Spleen (tissue), 11 donors: ENCODE measurements around the gene ALS2CL. TPM values are rescaled to one million over a fixed set of nuclear protein-coding genes. Genes with fewer than 3 reads are reported as not detected.

Experiments used
- DNase-seq: peaks from one replicate; pipeline ENCODE4 v3.0.0-alpha.2; 2020
- H3K27ac ChIP-seq, 8 donors: fragments of 200-600 bp; sonication (generic) in 7 of 8; 1 replicate in 4 of 8; 2 replicates in 4 of 8; pipeline versions ENCODE4 v1.5.0 to v1.8.0; 2016 to 2021; ENCODE audit warnings: inconsistent platforms in 4 of 8, mild to moderate bottlenecking in 4 of 8, moderate library complexity in 1 of 8
- H3K27me3 ChIP-seq, 7 donors: fragments of 200-600 bp; sonication (generic) in 6 of 7; replicated peaks in 1 of 7; 1 replicate in 4 of 7; 2 replicates in 3 of 7; pipeline versions ENCODE4 v1.5.0 to v1.8.0; 2016 to 2021; ENCODE audit warnings: inconsistent platforms in 3 of 7, mild to moderate bottlenecking in 1 of 7
- H3K36me3 ChIP-seq, 6 donors: fragments of 200-600 bp; sonication (generic) in 5 of 6; 1 replicate in 4 of 6; 2 replicates in 2 of 6; pipeline versions ENCODE4 v1.5.0 to v1.8.0; 2016 to 2021; ENCODE audit warnings: inconsistent platforms in 2 of 6
- H3K4me1 ChIP-seq, 6 donors: fragments of 200-600 bp; sonication (generic) in 5 of 6; 1 replicate in 3 of 6; 2 replicates in 3 of 6; pipeline versions ENCODE4 v1.5.0 to v1.8.0; 2016 to 2021; ENCODE audit warnings: inconsistent platforms in 3 of 6
- H3K4me3 ChIP-seq, 8 donors: fragments of 200-600 bp; sonication (generic) in 7 of 8; 1 replicate in 4 of 8; 2 replicates in 4 of 8; pipeline versions ENCODE4 v1.5.0 to v1.8.0; 2016 to 2021; ENCODE audit warnings: inconsistent platforms in 4 of 8, mild to moderate bottlenecking in 4 of 8, moderate library complexity in 2 of 8
- H3K9me3 ChIP-seq, 8 donors: fragments of 200-600 bp; sonication (generic) in 7 of 8; 1 replicate in 4 of 8; 2 replicates in 4 of 8; pipeline versions ENCODE4 v1.5.0 to v1.8.0; 2016 to 2021; ENCODE audit warnings: inconsistent platforms in 4 of 8
- POLR2A ChIP-seq, 3 donors: fragments of 450-650 bp; IDR thresholded peaks; one replicate each; pipeline ENCODE4 v1.5.1; 2017; ENCODE audit warnings: antibody characterized with exemption in 3 of 3, mild to moderate bottlenecking in 1 of 3
- POLR2AphosphoS5 ChIP-seq, 3 donors: sonication (generic); formaldehyde crosslinking; IDR thresholded peaks; one replicate each; pipeline ENCODE4 v1.5.1; 2017; ENCODE audit warnings: antibody characterized with exemption in 3 of 3
- WGBS, 5 donors: extraction: QIAGEN DNeasy Blood & Tissue Kit in 3 of 5; methylation state at CpG; one replicate each; pipeline versions ENCODE4 v1.1.5 to v1.1.7; 2013 to 2018; 5-methylcytosine and 5-hydroxymethylcytosine counted together
- intact Hi-C: fragments of 100-400 bp; cut with DNase I; formaldehyde crosslinking; loops from one replicate; pipeline ENCODE4 v1.15.0; 2023; ENCODE audit warnings: low total_unique reads
- polyA plus RNA-seq, 3 donors: library from polyadenylated mRNA; stranded (reverse); fragments of 200-250 nt; gene quantifications; one replicate each; pipeline ENCODE4 v1.2.1, GENCODE V29; 2013
- total RNA-seq, 7 donors: library from RNA; depleted of rRNA in 3 of 7; stranded (reverse); fragments of >200 nt in 3 of 7; fragmentation: NEBNext Ultra II Directional in 4 of 7; extraction: Animal tissue kit (Norgen Biotek cat#: 25700) in 4 of 7; gene quantifications; one replicate each; pipeline versions ENCODE4 v1.1.0 to v1.2.1, GENCODE V29; 2016 to 2021
- TF ChIP-seq, protein P1 (sequence below), 11 experiments: fragments of 200-600 bp in 7 of 11; fragments of 450-650 bp in 4 of 11; sonication (generic) in 4 of 11; IDR thresholded peaks in 8 of 11; conservative IDR thresholded peaks in 3 of 11; 1 replicate in 7 of 11; 2 replicates in 4 of 11; pipeline versions ENCODE4 v1.4.0 to v1.8.0; 2016 to 2021; ENCODE audit warnings: antibody characterized with exemption in 11 of 11, inconsistent platforms in 4 of 11, mild to moderate bottlenecking in 1 of 11
- donor health status: healthy with polysubstance abuse.
- donor health status: DM: no; HTN: no; CAD: no; lungs with moderate emphysema.
- donor health status: DM: no; HTN: no; CAD: no.
- donor health status: Bipolar disorder and iron deficiency.
- donor health status: healthy.
- donor health status: DM: no; HTN: no; CAD: no.
- donor health status: DM: yes; HTN: yes; CAD: no.

Gene ALS2CL
- total and polyA plus RNA-seq, 10 donors = 7.9 to 61.2 (median 31.9) TPM

DNA sequence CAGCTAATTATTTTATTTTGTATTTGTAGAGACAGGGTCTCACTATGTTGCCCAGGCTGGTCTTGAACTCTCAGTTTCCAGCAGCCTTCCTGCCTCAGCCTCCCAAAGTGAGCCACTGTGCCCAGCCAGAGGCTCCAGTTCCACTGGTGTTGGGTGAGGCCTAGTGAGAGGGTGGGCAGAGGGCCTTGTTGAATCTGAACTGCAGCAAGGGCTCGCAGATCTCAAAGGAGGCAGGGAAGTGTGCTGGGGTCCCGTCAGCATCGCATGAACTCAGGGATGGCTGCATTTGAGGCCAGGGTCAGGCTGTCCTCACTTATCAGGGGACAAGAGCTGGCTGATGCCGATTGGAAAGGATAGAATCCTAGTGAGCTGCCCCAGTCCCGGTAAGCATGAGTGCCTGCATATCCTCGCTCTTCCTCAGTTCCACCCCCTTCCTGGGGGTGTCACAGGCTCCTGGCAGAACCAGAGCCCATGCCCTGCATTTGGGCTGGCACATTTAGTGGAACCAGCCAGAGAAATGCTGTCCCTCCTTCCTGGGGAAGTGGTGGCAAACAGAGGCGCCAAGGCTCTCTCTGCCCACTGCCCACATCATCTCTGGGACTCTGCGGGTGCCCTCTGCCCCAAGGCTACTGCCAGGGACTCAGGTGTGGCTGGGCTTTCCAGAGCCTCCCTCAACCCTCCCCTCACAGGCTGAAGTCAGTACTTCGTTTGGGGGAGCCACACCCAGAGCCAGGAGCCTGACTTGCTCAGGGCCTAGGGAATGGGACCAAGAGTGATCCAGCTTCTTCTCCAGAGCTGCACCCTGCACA is 24.1 kb downstream of the ALS2CL start:
- H3K36me3 ChIP-seq = peaks cover 0 to 31% (median 8%) of the 10 kb centered on the region in 6 donors
- 62 to 77% (median 72%) methylated on average over 3 to 9 of the region's 9 CpGs for WGBS, 5 donors

DNA sequence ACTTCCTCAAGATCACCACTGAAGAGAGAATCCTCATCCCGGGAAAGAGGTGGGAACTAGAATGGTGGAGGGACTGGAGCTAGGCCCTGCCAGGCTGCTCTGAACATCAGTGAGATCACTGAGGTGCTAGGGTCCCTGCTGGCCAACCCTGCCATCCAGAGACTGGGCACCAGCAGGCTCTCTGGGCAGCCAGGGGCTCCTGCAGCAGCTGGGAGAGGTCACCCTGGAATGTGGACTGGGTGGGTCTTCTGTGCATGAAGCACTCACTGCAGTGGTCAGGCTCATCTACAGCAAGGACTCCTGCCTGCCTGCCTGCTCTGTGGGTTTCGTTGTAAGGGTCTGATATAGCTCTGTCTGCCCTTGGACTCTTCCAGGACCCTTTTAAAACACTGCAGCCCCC is 24.9 kb downstream of the ALS2CL start:
- no peaks in the 10 kb centered on the region for H3K9me3 ChIP-seq
- no peaks in the 10 kb centered on the region for H3K27me3 ChIP-seq
- H3K36me3 ChIP-seq = peaks cover 0 to 23% (median 5%) of the 10 kb centered on the region in 6 donors
- H3K27ac ChIP-seq = no peak overlapping the region
- intact Hi-C loops = no loop called here
- H3K4me1 ChIP-seq = peaks cover 0 to 11% (median 5%) of the 10 kb centered on the region in 6 donors
- TF ChIP-seq POLR2A (IDR thresholded peaks at IDR 0.05) (no peak), POLR2AphosphoS5 (IDR thresholded peaks at IDR 0.05) (no peak)
- TF ChIP-seq, protein P1, sequence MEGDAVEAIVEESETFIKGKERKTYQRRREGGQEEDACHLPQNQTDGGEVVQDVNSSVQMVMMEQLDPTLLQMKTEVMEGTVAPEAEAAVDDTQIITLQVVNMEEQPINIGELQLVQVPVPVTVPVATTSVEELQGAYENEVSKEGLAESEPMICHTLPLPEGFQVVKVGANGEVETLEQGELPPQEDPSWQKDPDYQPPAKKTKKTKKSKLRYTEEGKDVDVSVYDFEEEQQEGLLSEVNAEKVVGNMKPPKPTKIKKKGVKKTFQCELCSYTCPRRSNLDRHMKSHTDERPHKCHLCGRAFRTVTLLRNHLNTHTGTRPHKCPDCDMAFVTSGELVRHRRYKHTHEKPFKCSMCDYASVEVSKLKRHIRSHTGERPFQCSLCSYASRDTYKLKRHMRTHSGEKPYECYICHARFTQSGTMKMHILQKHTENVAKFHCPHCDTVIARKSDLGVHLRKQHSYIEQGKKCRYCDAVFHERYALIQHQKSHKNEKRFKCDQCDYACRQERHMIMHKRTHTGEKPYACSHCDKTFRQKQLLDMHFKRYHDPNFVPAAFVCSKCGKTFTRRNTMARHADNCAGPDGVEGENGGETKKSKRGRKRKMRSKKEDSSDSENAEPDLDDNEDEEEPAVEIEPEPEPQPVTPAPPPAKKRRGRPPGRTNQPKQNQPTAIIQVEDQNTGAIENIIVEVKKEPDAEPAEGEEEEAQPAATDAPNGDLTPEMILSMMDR (IDR thresholded peaks at IDR 0.05 in 8 of 11, conservative IDR thresholded peaks at IDR 0.05 in 3 of 11) = no peak
- H3K4me3 ChIP-seq = no peak overlapping the region
- WGBS, 5 donors = 55 to 81% (median 68%) methylated on average over 2 of the region's 2 CpGs
- DNase-seq = peak; percentile 52

More for the DNA sequence above, 24.1 kb downstream of the ALS2CL start:
- H3K27me3 ChIP-seq = no peaks in the 10 kb centered on the region
- TF ChIP-seq, protein P1 (IDR thresholded peaks at IDR 0.05 in 8 of 11, conservative IDR thresholded peaks at IDR 0.05 in 3 of 11) = no peak
- TF ChIP-seq POLR2A (IDR thresholded peaks at IDR 0.05) (no peak), POLR2AphosphoS5 (IDR thresholded peaks at IDR 0.05) (no peak)
- intact Hi-C loops = no loop called here
- peak overlapping the region in 1 of 8 donors; percentile 14 for H3K27ac ChIP-seq
- no peaks in the 10 kb centered on the region for H3K9me3 ChIP-seq
- peaks cover 0 to 4% (median 0%) of the 10 kb centered on the region in 6 donors for H3K4me1 ChIP-seq
- no peak overlapping the region for H3K4me3 ChIP-seq
- peak; percentile 49 for DNase-seq

DNA sequence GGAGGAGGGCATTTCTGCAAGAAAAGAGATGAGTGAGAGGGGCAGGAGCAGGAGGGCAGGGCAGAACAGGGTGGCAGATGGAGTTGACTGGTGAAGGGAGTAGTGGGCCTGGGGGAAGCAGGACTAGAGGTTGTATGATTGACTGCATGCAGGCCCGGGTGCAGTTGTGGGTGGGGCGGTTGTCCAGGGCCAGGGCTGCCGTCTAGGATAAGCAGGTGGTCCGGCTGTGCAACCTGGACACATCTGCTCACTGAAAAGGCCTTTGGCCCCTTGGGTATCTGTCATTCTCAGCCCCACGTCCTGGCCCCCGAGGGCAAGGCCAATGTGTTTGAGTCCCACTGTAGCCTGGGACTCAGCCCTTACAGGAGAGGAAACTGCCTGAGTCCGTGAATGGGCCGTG is 25.4 kb downstream of the ALS2CL start:
- WGBS, 5 donors = 56 to 73% (median 61%) methylated on average over 8 of the region's 8 CpGs
- Histone ChIP-seq H3K36me3 (peaks cover 0 to 18% (median 1%) of the 10 kb centered on the region in 6 donors), H3K4me3 (no peak overlapping the region), H3K4me1 (peaks cover 0 to 16% (median 8%) of the 10 kb centered on the region in 6 donors), H3K27ac (no peak overlapping the region), H3K9me3 (no peaks in the 10 kb centered on the region), H3K27me3 (no peaks in the 10 kb centered on the region)
- intact Hi-C loops = no loop called here
- no peak for TF ChIP-seq POLR2A (IDR thresholded peaks at IDR 0.05)
- TF ChIP-seq, protein P1 (IDR thresholded peaks at IDR 0.05 in 8 of 11, conservative IDR thresholded peaks at IDR 0.05 in 3 of 11) = no peak
- peak in 1 of 3 donors; percentile 15 for TF ChIP-seq POLR2AphosphoS5 (IDR thresholded peaks at IDR 0.05)
- DNase-seq = peak; percentile 51

DNA sequence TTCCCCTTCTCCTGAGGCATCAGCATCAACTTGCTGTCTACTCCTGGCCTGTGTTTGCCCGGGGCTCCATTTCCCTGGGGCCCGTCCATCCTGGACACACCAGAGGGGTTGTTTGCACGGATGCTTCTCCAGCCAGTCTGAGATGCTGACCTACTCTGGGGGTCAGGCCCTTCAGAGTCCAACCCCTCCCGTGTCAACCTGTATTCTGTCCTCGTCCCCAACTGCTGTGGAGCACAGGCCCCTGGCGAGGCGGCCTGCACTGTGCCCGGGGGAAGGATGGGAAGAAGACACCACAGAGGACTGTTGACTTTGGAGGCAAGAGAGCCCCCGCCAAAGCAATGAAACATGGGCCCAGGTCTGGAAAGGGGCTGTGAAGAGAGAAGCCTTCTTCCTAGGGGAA is 25.8 kb downstream of the ALS2CL start:
- TF ChIP-seq POLR2AphosphoS5 (IDR thresholded peaks at IDR 0.05) (no peak), POLR2A (IDR thresholded peaks at IDR 0.05) (no peak)
- TF ChIP-seq, protein P1 (IDR thresholded peaks at IDR 0.05 in 8 of 11, conservative IDR thresholded peaks at IDR 0.05 in 3 of 11) = no peak
- intact Hi-C loops = no loop called here
- H3K27ac ChIP-seq = no peak overlapping the region
- H3K27me3 ChIP-seq = no peaks in the 10 kb centered on the region
- H3K4me1 ChIP-seq = peaks cover 0 to 21% (median 12%) of the 10 kb centered on the region in 6 donors
- H3K36me3 ChIP-seq = peaks cover 0 to 14% (median 0%) of the 10 kb centered on the region in 6 donors
- peak; percentile 54 for DNase-seq
- H3K9me3 ChIP-seq = no peaks in the 10 kb centered on the region
- no peak overlapping the region for H3K4me3 ChIP-seq
- 84 to 92% (median 90%) methylated on average over 9 of the region's 9 CpGs for WGBS, 5 donors
